ENCODE data around the gene RNF114.
"Not testable (repeated sequence)": the region's sequence is repeated elsewhere in the genome, so short reads cannot be mapped to it uniquely, and the experiment has no call there.

Gene RNF114

DNA sequence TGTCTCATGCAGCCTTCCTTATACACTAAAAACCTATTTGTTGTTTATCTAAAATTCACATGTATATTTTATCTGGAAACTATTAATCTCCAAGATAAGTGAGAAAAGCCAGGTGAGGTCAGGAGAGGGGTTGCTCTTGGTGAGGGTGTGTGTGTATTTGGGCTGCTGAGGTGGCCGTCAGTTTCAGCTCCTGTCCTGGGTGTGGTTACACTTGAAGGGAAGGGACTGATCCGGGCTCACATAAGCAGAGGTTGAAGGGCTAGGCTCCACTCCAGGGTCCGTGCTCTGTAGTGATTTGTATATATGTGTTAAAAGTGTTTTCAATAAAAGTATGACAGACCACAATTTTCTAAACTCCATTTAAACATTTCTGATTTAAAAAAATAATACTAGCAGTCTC, 33.0 kb downstream of the RNF114 start:
- TF ChIP-seq, protein P1, sequence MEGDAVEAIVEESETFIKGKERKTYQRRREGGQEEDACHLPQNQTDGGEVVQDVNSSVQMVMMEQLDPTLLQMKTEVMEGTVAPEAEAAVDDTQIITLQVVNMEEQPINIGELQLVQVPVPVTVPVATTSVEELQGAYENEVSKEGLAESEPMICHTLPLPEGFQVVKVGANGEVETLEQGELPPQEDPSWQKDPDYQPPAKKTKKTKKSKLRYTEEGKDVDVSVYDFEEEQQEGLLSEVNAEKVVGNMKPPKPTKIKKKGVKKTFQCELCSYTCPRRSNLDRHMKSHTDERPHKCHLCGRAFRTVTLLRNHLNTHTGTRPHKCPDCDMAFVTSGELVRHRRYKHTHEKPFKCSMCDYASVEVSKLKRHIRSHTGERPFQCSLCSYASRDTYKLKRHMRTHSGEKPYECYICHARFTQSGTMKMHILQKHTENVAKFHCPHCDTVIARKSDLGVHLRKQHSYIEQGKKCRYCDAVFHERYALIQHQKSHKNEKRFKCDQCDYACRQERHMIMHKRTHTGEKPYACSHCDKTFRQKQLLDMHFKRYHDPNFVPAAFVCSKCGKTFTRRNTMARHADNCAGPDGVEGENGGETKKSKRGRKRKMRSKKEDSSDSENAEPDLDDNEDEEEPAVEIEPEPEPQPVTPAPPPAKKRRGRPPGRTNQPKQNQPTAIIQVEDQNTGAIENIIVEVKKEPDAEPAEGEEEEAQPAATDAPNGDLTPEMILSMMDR (conservative IDR thresholded peaks at IDR 0.05) = no peak
- TF ChIP-seq ZFX (IDR thresholded peaks at IDR 0.05) = no peak
- no peak overlapping the region for H3K27ac ChIP-seq

DNA sequence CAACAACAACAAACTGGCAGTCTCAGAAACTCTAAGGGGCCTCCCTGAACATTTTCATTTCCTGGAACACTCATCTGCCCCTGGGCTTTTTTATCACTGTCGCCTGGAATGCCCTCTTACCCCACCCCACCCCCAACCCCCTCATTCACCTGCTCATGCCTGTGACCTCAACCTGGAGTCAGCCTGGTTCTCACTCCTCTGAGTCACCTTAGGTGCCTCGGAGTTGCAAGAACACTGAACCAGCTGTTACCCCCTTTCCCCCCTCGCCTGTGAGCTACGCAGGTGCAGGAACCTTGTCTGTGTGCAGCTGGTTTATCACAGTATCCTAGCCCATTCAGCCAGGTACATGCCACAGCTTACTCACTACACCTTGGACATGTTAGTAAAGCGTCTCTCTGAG, 33.7 kb downstream of the RNF114 start:
- TF ChIP-seq, protein P1 (conservative IDR thresholded peaks at IDR 0.05) = no peak
- TF ChIP-seq ZFX (IDR thresholded peaks at IDR 0.05) = no peak

DNA sequence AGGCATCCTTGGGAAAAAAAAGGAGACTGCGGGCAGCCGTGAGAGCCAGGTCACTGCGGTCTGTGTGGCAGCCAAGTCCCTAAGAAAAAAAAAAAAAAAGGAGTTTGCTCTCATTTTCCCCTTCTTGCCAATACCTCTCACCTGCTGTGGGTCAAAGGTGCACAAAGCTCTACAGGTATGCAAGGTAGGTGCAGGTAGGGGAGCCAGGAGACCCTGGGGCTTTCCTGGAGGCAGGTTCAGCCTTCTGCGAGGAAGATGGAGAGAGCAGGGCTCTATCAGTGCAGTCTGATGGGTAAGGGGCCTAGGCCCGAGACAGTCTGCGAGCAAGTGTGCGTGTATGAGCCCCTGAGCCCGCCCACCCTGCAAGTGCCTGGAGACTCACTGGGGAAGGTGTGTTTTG, 34.3 kb downstream of the RNF114 start:
- TF ChIP-seq, protein P1 (conservative IDR thresholded peaks at IDR 0.05) = no peak
- no peak for TF ChIP-seq ZFX (IDR thresholded peaks at IDR 0.05)

More for the DNA sequence above, 33.7 kb downstream of the RNF114 start:
- no peak overlapping the region for H3K27ac ChIP-seq

DNA sequence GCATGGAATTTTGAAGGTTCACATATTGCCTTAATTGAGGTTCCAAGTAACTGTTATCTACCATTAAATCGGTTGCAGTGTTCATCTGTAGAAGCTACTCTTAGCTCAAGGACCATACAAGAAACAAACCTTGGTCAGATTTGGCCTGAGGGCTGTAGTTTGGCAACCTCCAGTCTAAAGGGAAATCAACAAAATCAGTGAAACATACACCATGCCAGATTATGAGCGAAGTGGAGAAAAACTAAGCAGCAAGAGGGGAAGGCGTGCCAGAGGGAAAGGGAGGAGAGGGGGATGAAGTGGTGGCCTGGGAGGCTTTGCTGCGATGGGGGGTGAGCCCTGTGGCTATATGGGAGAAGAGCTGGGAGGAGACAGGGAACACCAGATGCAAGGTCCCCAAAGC, 37.8 kb downstream of the RNF114 start:
- H3K27ac ChIP-seq = no peak overlapping the region
- no peak for TF ChIP-seq ZFX (IDR thresholded peaks at IDR 0.05)
- TF ChIP-seq, protein P1 (conservative IDR thresholded peaks at IDR 0.05) = no peak

More for the DNA sequence above, 34.3 kb downstream of the RNF114 start:
- no peak overlapping the region for H3K27ac ChIP-seq

DNA sequence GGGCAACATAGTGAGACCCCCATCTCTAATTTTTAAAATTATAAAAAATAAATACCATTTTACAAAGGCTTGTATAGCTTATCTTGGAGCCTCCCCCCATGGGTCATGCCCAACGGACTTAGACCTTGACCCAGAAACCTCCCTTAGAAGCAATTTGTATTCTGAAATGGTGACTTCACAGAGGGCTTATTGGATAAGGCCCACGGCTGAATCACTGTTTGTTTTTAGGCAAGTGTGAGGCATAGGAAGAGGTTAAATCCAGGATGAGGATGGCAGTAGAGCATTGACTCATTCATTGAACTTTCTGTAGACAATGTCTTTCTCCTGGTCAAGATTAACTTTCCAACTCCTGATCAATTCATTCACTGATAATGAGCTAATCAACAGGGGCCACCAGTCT, 40.3 kb downstream of the RNF114 start:
- no peak overlapping the region for H3K27ac ChIP-seq
- TF ChIP-seq ZFX (IDR thresholded peaks at IDR 0.05) = no peak
- TF ChIP-seq, protein P1 (conservative IDR thresholded peaks at IDR 0.05) = no peak

DNA sequence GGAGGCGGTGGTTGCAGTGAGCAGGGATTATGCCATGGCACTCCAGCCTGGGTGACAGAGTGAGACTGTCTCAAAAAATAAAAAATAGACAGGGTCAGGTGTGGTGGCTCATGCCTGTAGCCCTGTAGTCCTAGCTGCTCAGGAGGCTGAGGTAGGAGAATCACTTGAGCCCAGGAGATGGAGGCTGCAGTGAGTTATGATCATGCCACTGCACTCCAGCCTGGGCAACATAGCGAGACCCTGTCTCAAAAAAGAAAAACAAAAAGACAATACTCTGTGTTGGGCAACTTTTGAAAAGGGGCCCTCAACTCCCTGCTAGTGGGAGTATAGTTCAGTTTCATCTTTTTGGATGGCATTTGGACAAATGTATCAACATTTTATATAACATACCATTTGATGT, 41.5 kb downstream of the RNF114 start:
- not testable (repeated sequence) for H3K27ac ChIP-seq

DNA sequence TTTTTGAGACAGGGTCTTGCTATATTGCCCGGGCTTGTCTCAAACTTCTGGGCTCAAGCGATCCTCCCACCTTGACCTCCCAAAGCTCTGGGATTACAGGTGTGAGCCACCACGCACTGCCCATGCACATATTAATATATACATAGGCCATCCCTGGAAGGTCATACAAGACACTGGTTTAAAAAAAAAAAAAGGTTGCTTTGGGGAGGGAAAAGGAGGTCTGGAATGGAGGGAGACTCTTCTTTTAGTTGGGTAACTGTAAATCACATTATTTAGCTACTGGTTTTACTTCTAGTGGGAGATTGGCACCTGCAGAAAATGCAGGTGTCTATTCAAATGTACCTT, 42.5 kb downstream of the RNF114 start:
- H3K27ac ChIP-seq = peak overlapping the region; percentile 38

More for the DNA sequence above, 42.5 kb downstream of the RNF114 start:
- TF ChIP-seq ZFX (IDR thresholded peaks at IDR 0.05) = no peak
- TF ChIP-seq, protein P1 (conservative IDR thresholded peaks at IDR 0.05) = 0 out of 2 replicates have a peak, but pooled peaks have one; percentile 69

Data from C4-2B (cell line).